Naive thymus-derived CD8-positive, alpha-beta T cell (primary cell): ENCODE data around the gene ARHGAP22. TPM values are rescaled to one million over a fixed set of nuclear protein-coding genes. Genes with fewer than 3 reads are reported as not detected.

Experiments used
- ATAC-seq, 2 donors: fragments of 150-1000 bp; cut with Tn5 transposase in 1 of 2; sonication (Bioruptor Pico), chemical (Tn5 transposase) in 1 of 2; 1 replicate in 1 of 2; 2 replicates in 1 of 2; pipeline ENCODE4 v1.10.0; 2021; ENCODE audit warnings: mild to moderate bottlenecking in 2 of 2, moderate library complexity in 2 of 2
- POLR2A ChIA-PET: fragments of 350-600 bp; sonication (Branson Sonifier 250); formaldehyde crosslinking; loops from one replicate; lab custom pipeline; 2021; ENCODE audit warnings: antibody characterized with exemption; lab: Charles Lee
- DNase-seq, 10 donors: peaks; one replicate each; pipeline versions ENCODE4 v3.0.0 to v3.0.0-alpha.2; 2020 to 2022
- H3K27ac Mint-ChIP-seq, 10 donors: one replicate each; pipeline ENCODE4 v1.8.0; 2020 to 2022; ENCODE audit warnings: mild to moderate bottlenecking in 10 of 10, mixed read lengths in 10 of 10, moderate library complexity in 4 of 10, inconsistent platforms in 1 of 10
- H3K27me3 Mint-ChIP-seq, 5 donors: one replicate each; pipeline ENCODE4 v1.8.0; 2021 to 2022; ENCODE audit warnings: mixed read lengths in 5 of 5
- H3K36me3 Mint-ChIP-seq, 3 donors: one replicate each; pipeline ENCODE4 v1.8.0; 2020 to 2022; ENCODE audit warnings: mixed read lengths in 3 of 3, mild to moderate bottlenecking in 2 of 3, inconsistent platforms in 1 of 3
- H3K4me1 Mint-ChIP-seq, 4 donors: one replicate each; pipeline ENCODE4 v1.8.0; 2021 to 2022; ENCODE audit warnings: mixed read lengths in 4 of 4
- H3K4me3 Mint-ChIP-seq, 10 donors: one replicate each; pipeline ENCODE4 v1.8.0; 2020 to 2022; ENCODE audit warnings: mild to moderate bottlenecking in 10 of 10, mixed read lengths in 10 of 10, moderate library complexity in 6 of 10, inconsistent platforms in 1 of 10
- H3K9me3 Mint-ChIP-seq, 9 donors: one replicate each; pipeline ENCODE4 v1.8.0; 2020 to 2022; ENCODE audit warnings: mixed read lengths in 9 of 9, mild to moderate bottlenecking in 3 of 9, inconsistent platforms in 1 of 9, moderate library complexity in 1 of 9
- polyA plus RNA-seq, 3 donors: library from polyadenylated mRNA; unstranded; fragments of 300-500 nt; fragmentation: Illumina TruSeq; gene quantifications; one replicate each; pipeline ENCODE4 v1.2.3, GENCODE V29; 2021
- total RNA-seq, 8 experiments: library from RNA in 2 of 8; stranded (reverse) in 2 of 8; gene quantifications; one replicate each; pipeline ENCODE4 v1.2.3 and lab custom pipeline; 2021 to 2026

Gene ARHGAP22
- total and polyA plus RNA-seq, 5 experiments from 2014 or later: 0.88 TPM; not detected in 4

DNA sequence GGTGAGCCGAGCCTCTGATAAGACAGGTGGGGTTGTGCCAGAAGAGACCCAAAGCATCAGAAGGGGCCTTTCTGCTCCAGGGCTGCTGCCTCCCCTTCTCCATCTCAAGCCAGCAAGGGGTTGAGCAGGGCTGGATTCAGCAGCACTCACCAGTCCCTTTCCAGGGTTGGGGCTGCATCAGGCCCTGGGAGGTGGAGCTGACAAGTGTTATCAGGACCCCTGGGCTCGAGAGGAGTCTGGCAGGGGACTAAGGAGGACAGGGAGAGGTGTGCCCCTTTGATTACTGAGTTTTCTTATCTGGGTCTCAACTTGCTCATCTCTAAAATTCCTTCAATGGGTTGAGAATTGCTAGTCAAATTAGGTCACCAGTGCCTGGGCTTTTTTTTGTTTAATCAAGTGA, 17.8 kb downstream of the ARHGAP22 start:
- Mint-ChIP-seq H3K4me3 (no peak overlapping the region), H3K9me3 (peaks cover 0 to 12% (median 6%) of the 10 kb centered on the region in 9 donors), H3K36me3 (peaks cover 0 to 8% (median 0%) of the 10 kb centered on the region in 3 donors), H3K4me1 (peaks cover 0 to 11% (median under 1%) of the 10 kb centered on the region in 4 donors), H3K27me3 (peaks cover 0 to 24% (median 3%) of the 10 kb centered on the region in 5 donors), H3K27ac (no peak overlapping the region)
- DNase-seq (no peak), ATAC-seq (no peak)
- POLR2A ChIA-PET: no interaction called here

DNA sequence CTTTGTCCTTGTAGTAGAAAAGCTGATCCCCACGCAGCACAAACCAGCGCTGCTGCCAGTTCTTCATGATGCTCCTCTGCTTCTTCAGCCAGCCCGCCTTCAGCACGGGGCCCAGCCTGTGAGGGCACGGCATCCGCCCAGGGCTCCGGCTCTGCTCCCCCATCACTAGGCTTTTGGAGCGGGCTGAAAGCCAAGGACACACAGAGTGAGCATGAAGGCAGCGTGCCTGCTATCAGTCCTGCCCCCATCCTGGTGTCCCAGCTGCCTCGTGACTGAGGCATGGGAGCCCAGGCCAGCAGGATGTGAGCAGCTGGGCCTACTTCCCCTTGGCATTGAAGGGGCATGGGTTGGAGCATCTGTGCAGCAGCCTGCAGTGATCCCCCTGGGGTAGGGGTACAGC, 21.9 kb downstream of the ARHGAP22 start:
- Mint-ChIP-seq H3K4me3 (no peak overlapping the region), H3K4me1 (peaks cover 0 to 27% (median under 1%) of the 10 kb centered on the region in 4 donors), H3K27me3 (peaks cover 4 to 36% (median 20%) of the 10 kb centered on the region in 5 donors), H3K36me3 (peaks cover 0 to 8% (median 0%) of the 10 kb centered on the region in 3 donors), H3K9me3 (peaks cover 0 to 12% (median 6%) of the 10 kb centered on the region in 9 donors), H3K27ac (no peak overlapping the region)
- ATAC-seq: no peak
- no peak for DNase-seq
- POLR2A ChIA-PET: no interaction called here

DNA sequence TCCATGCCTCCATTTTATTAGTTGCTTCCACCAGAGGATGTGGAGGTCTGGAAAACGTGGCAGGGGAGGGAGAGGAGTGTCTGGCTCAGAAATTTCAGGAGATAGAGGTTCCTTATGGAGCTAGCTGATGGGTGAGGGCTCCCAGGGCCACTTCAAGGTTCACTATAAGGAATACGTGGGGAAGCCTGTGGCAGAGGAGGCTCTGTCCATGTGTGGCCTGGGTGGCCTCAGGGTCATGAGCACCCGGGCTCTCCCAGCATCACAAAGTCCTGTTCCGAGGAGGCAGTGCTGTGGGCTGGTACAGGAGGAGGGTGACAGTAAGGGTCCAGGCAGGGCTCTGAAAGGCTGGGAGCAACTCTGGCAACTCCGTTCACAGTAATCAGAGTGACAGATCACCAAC, 24.6 kb downstream of the ARHGAP22 start:
- H3K27ac Mint-ChIP-seq: peak overlapping the region in 1 of 10 donors; percentile 44
- no peak overlapping the region for H3K4me3 Mint-ChIP-seq
- POLR2A ChIA-PET: no interaction called here
- H3K27me3 Mint-ChIP-seq: peaks cover 4 to 40% (median 20%) of the 10 kb centered on the region in 5 donors
- peaks cover 0 to 40% (median under 1%) of the 10 kb centered on the region in 4 donors for H3K4me1 Mint-ChIP-seq
- ATAC-seq (no peak), DNase-seq (no peak)
- peaks cover 0 to 2% (median 0%) of the 10 kb centered on the region in 3 donors for H3K36me3 Mint-ChIP-seq
- peaks cover 0 to 5% (median 2%) of the 10 kb centered on the region in 9 donors for H3K9me3 Mint-ChIP-seq

DNA sequence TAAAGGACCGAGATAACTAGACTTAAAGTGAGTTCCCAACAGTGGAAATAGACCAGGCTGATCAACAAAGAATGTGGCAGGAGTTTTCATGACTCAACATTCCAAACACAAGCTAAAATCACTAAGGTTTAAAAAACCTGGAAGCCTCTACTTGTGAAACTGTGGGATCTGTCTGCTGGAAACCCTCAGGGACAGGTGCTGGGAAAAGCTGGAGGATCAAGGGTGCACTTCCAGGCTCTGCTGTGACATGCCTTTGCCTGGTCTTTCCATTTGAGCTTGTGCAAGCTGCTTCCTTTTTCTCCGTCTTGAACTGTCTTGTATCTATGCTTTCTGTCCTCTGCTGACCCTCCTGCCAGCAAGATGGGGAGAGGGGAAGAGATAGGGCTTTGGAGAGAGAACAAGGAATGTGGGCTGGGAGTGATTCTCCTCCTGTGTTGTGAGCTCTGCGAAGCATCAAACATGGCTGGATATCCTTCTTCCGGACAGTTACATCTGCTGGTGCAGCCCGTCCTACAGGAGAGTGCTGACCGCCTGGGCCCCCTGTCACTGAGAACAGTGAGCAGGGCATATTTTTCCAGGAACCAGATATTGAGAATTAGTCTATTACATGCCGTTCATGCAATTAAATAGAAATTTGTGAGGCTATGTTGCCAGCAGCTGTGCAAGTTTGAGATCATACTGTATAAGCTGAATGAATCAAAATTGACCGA, 25.5 kb downstream of the ARHGAP22 start:
- Mint-ChIP-seq H3K4me1 (peaks cover 0 to 48% (median under 1%) of the 10 kb centered on the region in 4 donors), H3K4me3 (no peak overlapping the region), H3K27ac (no peak overlapping the region), H3K27me3 (peaks cover 4 to 38% (median 22%) of the 10 kb centered on the region in 5 donors), H3K9me3 (peaks cover 0 to 3% (median 0%) of the 10 kb centered on the region in 9 donors), H3K36me3 (no peaks in the 10 kb centered on the region)
- DNase-seq: no peak
- ATAC-seq: no peak
- POLR2A ChIA-PET: no interaction called here

DNA sequence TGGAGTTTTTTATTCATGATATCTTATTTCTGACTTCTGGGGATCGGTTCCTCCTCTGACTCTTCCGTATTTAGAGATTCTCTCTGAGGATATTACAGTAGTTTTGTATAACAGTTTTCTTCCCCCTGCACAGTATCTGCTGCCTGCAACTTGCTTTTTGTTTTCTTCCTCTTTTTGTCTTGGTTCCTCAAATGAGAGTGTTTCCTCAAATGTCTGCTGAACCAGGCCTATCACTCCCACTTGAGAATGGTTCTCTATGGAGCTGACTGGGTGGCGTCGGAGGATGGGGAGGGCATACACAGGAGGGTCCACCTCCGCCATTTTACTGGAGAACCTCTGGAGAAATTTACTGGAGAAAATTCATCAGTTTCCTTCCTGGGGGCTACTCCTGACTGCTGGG, 27.7 kb downstream of the ARHGAP22 start:
- no peaks in the 10 kb centered on the region for H3K9me3 Mint-ChIP-seq
- DNase-seq (peak in 1 of 10 donors; percentile 9), ATAC-seq (no peak)
- H3K4me1 Mint-ChIP-seq: peaks cover 0 to 59% (median 0%) of the 10 kb centered on the region in 4 donors
- H3K27ac Mint-ChIP-seq: peak overlapping the region in 1 of 10 donors; percentile 75
- H3K36me3 Mint-ChIP-seq: no peaks in the 10 kb centered on the region
- POLR2A ChIA-PET: no interaction called here
- H3K27me3 Mint-ChIP-seq: peaks cover 4 to 32% (median 17%) of the 10 kb centered on the region in 5 donors
- peak overlapping the region in 1 of 10 donors; percentile 11 for H3K4me3 Mint-ChIP-seq

DNA sequence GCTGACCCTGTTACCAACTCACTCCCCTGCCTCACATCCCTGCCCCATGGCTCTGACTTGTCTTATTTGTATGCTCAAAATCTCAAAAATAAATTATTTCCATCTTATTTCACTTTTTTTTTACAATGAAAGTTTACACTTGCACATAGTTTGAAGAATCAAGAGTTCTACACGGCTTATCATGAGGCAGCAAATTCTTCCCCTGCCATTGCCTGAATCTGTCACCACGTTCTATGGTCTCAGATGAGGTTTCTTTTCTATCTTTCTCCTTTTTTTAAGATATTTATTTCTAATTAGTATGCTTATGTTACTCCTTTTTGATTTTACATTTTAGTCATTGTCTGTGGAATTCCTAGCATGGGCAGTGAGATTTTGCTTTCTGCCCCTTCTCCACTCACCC, 28.4 kb downstream of the ARHGAP22 start:
- POLR2A ChIA-PET: no interaction called here
- Mint-ChIP-seq H3K9me3 (no peaks in the 10 kb centered on the region), H3K4me1 (peaks cover 0 to 58% (median 0%) of the 10 kb centered on the region in 4 donors), H3K27ac (peak overlapping the region in 1 of 10 donors; percentile 75), H3K4me3 (no peak overlapping the region), H3K36me3 (no peaks in the 10 kb centered on the region), H3K27me3 (peaks cover 4 to 32% (median 17%) of the 10 kb centered on the region in 5 donors)
- ATAC-seq (no peak), DNase-seq (no peak)

DNA sequence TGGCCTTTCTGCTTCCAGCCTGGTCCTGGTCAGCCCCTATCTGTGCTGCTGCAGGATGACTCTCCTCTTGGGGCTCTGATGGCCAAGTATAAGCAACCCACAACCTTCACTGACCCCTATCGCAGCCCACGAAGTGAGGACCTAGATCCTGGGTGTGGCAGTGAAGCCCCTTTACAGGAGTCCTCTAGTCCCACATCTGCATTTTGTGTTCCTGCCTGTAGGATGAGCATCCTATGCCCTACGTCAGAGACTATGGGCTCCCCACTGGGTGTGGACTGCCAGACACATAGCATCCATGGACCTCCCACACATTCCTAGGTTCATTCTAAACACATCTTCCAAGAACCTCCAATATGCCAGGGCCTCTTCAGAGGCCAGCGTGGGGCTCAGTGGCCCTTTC, 29.0 kb downstream of the ARHGAP22 start:
- Mint-ChIP-seq H3K27me3 (peaks cover 4 to 30% (median 17%) of the 10 kb centered on the region in 5 donors), H3K4me1 (peaks cover 0 to 61% (median 0%) of the 10 kb centered on the region in 4 donors), H3K9me3 (no peaks in the 10 kb centered on the region), H3K4me3 (no peak overlapping the region), H3K36me3 (no peaks in the 10 kb centered on the region), H3K27ac (no peak overlapping the region)
- POLR2A ChIA-PET: no interaction called here
- ATAC-seq: no peak
- DNase-seq: no peak

DNA sequence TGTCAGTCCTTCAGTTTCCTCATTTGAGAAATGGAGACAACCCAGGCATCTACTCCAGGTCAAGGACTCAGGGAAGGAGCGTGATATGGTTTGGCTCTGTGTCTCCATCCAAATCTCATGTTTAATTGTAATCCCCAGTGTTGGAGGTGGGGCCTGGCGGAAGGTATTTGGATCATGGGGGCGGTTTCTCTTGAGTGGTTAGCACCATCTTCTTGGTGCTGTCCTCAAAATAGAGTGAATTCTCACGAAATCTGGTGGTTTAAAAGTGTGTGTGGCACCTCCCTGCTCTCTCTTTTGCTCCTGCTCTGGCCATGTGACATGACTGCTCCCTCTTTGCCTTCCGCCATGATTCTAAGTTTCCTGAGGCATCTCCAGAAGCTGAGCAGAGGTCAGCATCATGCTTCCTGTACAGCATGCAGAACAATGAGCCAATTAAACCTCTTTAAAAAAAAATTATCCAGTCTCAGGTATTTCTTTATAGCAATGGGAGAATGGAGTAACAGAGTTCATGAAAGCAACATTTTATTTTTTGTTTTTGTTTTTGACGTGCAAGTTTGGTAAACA, 30.0 kb downstream of the ARHGAP22 start:
- no peak for DNase-seq
- Mint-ChIP-seq H3K27me3 (peaks cover 4 to 24% (median 11%) of the 10 kb centered on the region in 5 donors), H3K27ac (peak overlapping the region in 2 of 10 donors; percentile 28 to 57), H3K4me1 (peaks cover 0 to 61% (median 0%) of the 10 kb centered on the region in 4 donors), H3K4me3 (no peak overlapping the region), H3K9me3 (no peaks in the 10 kb centered on the region), H3K36me3 (no peaks in the 10 kb centered on the region)
- POLR2A ChIA-PET: no interaction called here
- ATAC-seq: no peak

DNA sequence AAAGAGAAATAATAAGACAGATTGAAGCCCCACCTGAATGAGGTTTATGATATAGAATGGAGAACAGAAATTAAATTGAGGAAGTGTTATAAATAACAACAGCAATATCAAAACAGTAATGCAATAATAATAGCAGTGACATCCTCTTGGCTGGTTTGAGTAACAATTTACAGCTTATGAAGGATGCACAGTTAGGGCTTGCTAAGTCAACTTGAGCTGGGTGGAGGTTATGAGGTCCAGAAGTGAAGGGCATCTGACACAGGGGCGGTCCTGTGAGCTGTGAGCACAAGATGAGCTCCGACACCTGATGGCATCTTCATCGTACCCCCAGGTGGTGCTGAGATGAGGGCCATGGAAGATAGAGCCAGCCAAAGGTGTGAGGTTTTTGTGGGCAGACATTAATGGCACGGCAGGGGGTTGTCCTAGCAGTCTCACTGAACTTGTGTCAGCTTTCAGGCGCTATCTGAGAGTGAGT, 30.5 kb downstream of the ARHGAP22 start:
- POLR2A ChIA-PET: no interaction called here
- H3K4me3 Mint-ChIP-seq: peak overlapping the region in 1 of 10 donors; percentile 34
- H3K36me3 Mint-ChIP-seq: no peaks in the 10 kb centered on the region
- ATAC-seq: no peak
- H3K27ac Mint-ChIP-seq: peak overlapping the region in 2 of 10 donors; percentile 28 to 57
- peaks cover 2 to 19% (median 6%) of the 10 kb centered on the region in 5 donors for H3K27me3 Mint-ChIP-seq
- H3K9me3 Mint-ChIP-seq: no peaks in the 10 kb centered on the region
- H3K4me1 Mint-ChIP-seq: peaks cover 0 to 61% (median 0%) of the 10 kb centered on the region in 4 donors
- DNase-seq: no peak

DNA sequence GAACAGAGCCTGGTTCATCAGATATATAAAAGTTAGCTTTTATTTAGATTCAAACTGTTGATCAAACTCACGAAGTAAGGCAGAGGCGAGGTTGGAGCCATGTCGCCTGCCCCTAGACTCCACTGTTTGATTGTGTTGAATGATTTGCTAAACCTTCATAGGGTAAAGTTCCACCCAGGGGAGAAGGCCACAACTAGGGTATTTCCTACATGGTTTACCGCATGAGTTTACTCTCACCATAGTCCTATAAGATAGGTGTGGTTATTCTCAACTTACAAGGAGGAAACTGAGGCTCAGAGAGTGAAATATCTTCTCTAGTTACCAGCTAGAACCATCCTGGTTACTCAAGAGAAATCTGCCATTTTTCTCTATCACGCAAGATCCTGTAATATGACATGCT, 31.8 kb downstream of the ARHGAP22 start:
- Mint-ChIP-seq H3K36me3 (no peaks in the 10 kb centered on the region), H3K4me3 (no peak overlapping the region), H3K9me3 (no peaks in the 10 kb centered on the region), H3K4me1 (peaks cover 0 to 51% (median 0%) of the 10 kb centered on the region in 4 donors), H3K27me3 (peaks cover 0 to 10% (median 3%) of the 10 kb centered on the region in 5 donors), H3K27ac (no peak overlapping the region)
- ATAC-seq (no peak), DNase-seq (no peak)
- POLR2A ChIA-PET: no interaction called here

DNA sequence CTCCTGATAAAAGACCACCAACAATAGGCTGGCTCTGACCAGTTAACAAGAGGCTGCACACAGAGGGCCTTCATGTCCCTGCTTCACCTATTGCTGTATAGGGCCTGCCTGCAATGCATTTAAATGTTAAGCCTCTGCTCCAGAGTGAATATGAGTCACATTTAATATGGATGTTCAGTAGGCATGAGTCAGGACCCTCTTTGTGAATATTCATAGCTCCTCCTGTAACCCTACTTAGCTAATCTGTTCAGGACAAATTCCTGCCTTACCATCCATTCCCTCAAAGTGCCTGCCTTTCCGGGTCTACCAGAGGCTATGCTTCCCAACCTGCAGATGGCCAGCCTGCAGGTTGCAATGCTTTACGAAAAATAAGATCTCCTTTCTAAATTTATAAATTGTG, 32.5 kb downstream of the ARHGAP22 start:
- POLR2A ChIA-PET: no interaction called here
- no peak for ATAC-seq
- H3K4me3 Mint-ChIP-seq: no peak overlapping the region
- peaks cover 0 to 10% (median 2%) of the 10 kb centered on the region in 5 donors for H3K27me3 Mint-ChIP-seq
- no peaks in the 10 kb centered on the region for H3K9me3 Mint-ChIP-seq
- H3K27ac Mint-ChIP-seq: no peak overlapping the region
- H3K36me3 Mint-ChIP-seq: no peaks in the 10 kb centered on the region
- DNase-seq: no peak
- peaks cover 0 to 49% (median 0%) of the 10 kb centered on the region in 4 donors for H3K4me1 Mint-ChIP-seq

DNA sequence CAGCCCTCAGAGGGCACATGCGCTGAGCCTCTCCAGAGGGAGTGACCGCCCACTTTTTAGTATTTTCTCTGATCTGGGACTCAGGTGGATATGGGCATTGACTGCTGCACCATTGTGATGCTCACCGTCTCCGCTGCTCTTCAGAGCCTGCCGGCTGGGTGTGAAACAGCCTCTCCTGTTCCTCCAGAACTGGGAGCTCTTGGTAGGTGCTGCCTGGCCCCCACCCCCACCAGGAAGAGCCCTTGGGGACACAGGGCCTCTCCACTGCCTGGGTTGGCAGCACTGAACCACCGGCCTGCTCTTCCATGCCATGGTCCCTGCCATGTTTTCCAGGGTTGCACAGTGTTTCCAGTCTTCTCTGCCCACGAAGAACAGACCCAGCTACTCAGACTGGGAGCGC, 36.3 kb downstream of the ARHGAP22 start:
- POLR2A ChIA-PET: no interaction called here
- Mint-ChIP-seq H3K36me3 (no peaks in the 10 kb centered on the region), H3K27me3 (peaks cover 0 to 4% (median 0%) of the 10 kb centered on the region in 5 donors), H3K27ac (no peak overlapping the region), H3K4me3 (no peak overlapping the region), H3K9me3 (no peaks in the 10 kb centered on the region), H3K4me1 (peaks cover 0 to 15% (median 0%) of the 10 kb centered on the region in 4 donors)
- ATAC-seq: no peak
- DNase-seq: no peak

DNA sequence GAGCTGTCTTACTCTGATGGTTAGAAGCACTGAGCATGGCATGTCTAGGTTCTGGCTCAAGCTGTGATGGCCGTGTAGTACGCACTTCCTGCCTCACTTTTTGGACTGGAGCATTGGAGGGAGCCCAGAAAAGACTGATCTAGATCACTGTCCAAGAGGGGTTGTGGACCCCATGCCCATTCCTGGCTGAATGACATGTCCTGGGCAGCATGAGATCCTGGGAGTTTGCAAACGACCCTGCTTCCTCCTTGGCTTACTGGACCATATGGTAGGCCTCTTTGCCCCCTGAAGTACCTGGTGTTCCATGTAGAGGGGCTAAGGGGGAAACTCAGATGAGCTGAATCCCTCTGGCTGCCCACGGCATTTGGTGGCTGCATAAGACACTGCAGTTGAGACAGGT, 36.7 kb downstream of the ARHGAP22 start:
- no peak for ATAC-seq
- Mint-ChIP-seq H3K4me3 (no peak overlapping the region), H3K4me1 (peaks cover 0 to 11% (median 0%) of the 10 kb centered on the region in 4 donors), H3K36me3 (no peaks in the 10 kb centered on the region), H3K27me3 (peaks cover 0 to 4% (median 0%) of the 10 kb centered on the region in 5 donors), H3K27ac (no peak overlapping the region), H3K9me3 (no peaks in the 10 kb centered on the region)
- DNase-seq: no peak
- POLR2A ChIA-PET: no interaction called here
